ENCODE data around the gene TMTC1.

Gene TMTC1

GRCh38 chr12:29611906-29612305 lies 171.8 kb downstream of the TMTC1 start:
- DNase-seq = no peak

- peak in 2 of 3 donors; percentile 1 to 25 for DNase-seq
Observed at GRCh38 chr12:29610473-29611170, 173.1 kb downstream of the TMTC1 start.

- DNase-seq = no peak
Observed at GRCh38 chr12:29609431-29610215, 174.1 kb downstream of the TMTC1 start.

- no peak for DNase-seq
Observed at GRCh38 chr12:29608581-29608980, 175.2 kb downstream of the TMTC1 start.

- DNase-seq = no peak
Observed at GRCh38 chr12:29599381-29599780, 184.4 kb downstream of the TMTC1 start.

- no peak for DNase-seq
Observed at GRCh38 chr12:29595071-29595755, 188.5 kb downstream of the TMTC1 start.

GRCh38 chr12:29593001-29593400 lies 190.7 kb downstream of the TMTC1 start:
- DNase-seq = no peak

- no peak for DNase-seq
Observed at GRCh38 chr12:29591140-29592020, 192.4 kb downstream of the TMTC1 start.

- no peak for DNase-seq
Observed at GRCh38 chr12:29589851-29590250, 193.9 kb downstream of the TMTC1 start.

GRCh38 chr12:29589286-29589820 lies 194.4 kb downstream of the TMTC1 start:
- no peak for DNase-seq

GRCh38 chr12:29582677-29583272 lies 201.0 kb downstream of the TMTC1 start:
- no peak for DNase-seq

GRCh38 chr12:29582146-29582545 lies 201.6 kb downstream of the TMTC1 start:
- no peak for DNase-seq

- no peak for DNase-seq
Observed at GRCh38 chr12:29581631-29582030, 202.1 kb downstream of the TMTC1 start.

GRCh38 chr12:29580971-29581370 lies 202.8 kb downstream of the TMTC1 start:
- DNase-seq = no peak

- DNase-seq = no peak
Observed at GRCh38 chr12:29578731-29579130, 205.0 kb downstream of the TMTC1 start.

GRCh38 chr12:29578070-29578469 lies 205.7 kb downstream of the TMTC1 start:
- DNase-seq = peak in 2 of 3 donors; percentile 33 to 37

- DNase-seq = no peak
Observed at GRCh38 chr12:29574500-29574899, 209.2 kb downstream of the TMTC1 start.

GRCh38 chr12:29572938-29573337 lies 210.8 kb downstream of the TMTC1 start:
- no peak for DNase-seq

- DNase-seq = no peak
Observed at GRCh38 chr12:29572464-29572863, 211.3 kb downstream of the TMTC1 start.

- no peak for DNase-seq
Observed at GRCh38 chr12:29569132-29569757, 214.5 kb downstream of the TMTC1 start.

GRCh38 chr12:29566441-29566840 lies 217.3 kb downstream of the TMTC1 start:
- no peak for DNase-seq

GRCh38 chr12:29565727-29566126 lies 218.0 kb downstream of the TMTC1 start:
- no peak for DNase-seq
